ENCODE data around the gene TIAM2. TPM values are rescaled to one million over a fixed set of nuclear protein-coding genes. Genes with fewer than 3 reads are reported as not detected.
A peak's percentile ranks its signal among the peaks of the same experiment; 100 is the strongest.

TIAM2 gene
- total and polyA plus RNA-seq, 7 experiments from 2014 or later, result 0.66 to 11.6 (median 6.0) TPM

GRCh38 chr6:155162682-155163081 is 167.6 kb downstream of the TIAM2 start:
- H3K4me1 Mint-ChIP-seq, result peaks cover 0 to 48% (median 0%) of the 10 kb centered on the region in 7 donors
- H3K27me3 ChIP-seq (ENCODE audit: control insufficient read depth in 2 of 2, insufficient read depth in 2 of 2, low read length in 2 of 2), result no peaks in the 10 kb centered on the region
- no peak overlapping the region for H3K4me3 ChIP-seq (ENCODE audit: low read length)
- H3K27ac ChIP-seq (ENCODE audit: low read depth, low read length), result no peak overlapping the region
- intact Hi-C loops (cut with micrococcal nuclease), result no loop called here
- no peaks in the 10 kb centered on the region for H3K36me3 ChIP-seq (ENCODE audit: control insufficient read depth in 2 of 3, insufficient read depth in 3 of 3, low read length in 3 of 3)
- no peak overlapping the region for H3K4me3 Mint-ChIP-seq
- DNase-seq, result no peak
- ChIA-PET POLR2A (no interaction called here), CTCF (no interaction called here)
- peaks cover 0 to 21% (median 0%) of the 10 kb centered on the region in 5 donors for H3K36me3 Mint-ChIP-seq
- H3K9me3 Mint-ChIP-seq, result peaks cover 0 to 20% (median 0%) of the 10 kb centered on the region in 11 donors
- H3K4me1 ChIP-seq (ENCODE audit: control insufficient read depth in 2 of 2, insufficient read depth in 2 of 2, low read length in 2 of 2), result no peaks in the 10 kb centered on the region
- no peak for ATAC-seq
- H3K27ac Mint-ChIP-seq, result no peak overlapping the region
- no peaks in the 10 kb centered on the region for H3K9me3 ChIP-seq (ENCODE audit: control insufficient read depth in 2 of 3, low read length in 3 of 3)
- H3K27me3 Mint-ChIP-seq, result no peaks in the 10 kb centered on the region

DNA sequence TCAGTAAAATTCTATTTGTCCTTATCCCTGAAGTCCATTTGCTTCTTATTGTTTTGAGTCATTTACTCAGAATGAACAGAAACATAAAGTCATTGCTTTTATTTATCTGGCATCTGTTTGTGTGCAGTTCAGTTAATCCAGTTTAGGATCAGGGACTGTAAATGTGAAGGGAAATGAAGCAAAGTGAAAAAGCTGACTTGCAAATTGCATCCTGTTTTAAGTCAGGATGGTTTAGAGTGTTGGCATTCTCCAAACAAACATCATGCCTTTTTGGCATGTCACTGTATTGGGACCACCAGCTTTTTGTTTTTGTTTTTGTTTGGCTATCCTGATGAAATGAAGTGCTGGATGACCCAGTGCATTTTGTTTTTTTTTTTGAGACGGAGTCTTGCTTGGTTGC is 168.5 kb downstream of the TIAM2 start:
- Mint-ChIP-seq H3K9me3 (peaks cover 0 to 20% (median 0%) of the 10 kb centered on the region in 11 donors), H3K4me3 (no peak overlapping the region), H3K27ac (peak overlapping the region in 1 of 9 donors; percentile 16), H3K4me1 (peaks cover 0 to 42% (median 0%) of the 10 kb centered on the region in 7 donors), H3K36me3 (peaks cover 0 to 21% (median 0%) of the 10 kb centered on the region in 5 donors), H3K27me3 (no peaks in the 10 kb centered on the region)
- Histone ChIP-seq H3K4me1 (ENCODE audit: control insufficient read depth in 2 of 2, insufficient read depth in 2 of 2, low read length in 2 of 2) (no peaks in the 10 kb centered on the region), H3K27me3 (ENCODE audit: control insufficient read depth in 2 of 2, insufficient read depth in 2 of 2, low read length in 2 of 2) (no peaks in the 10 kb centered on the region), H3K9me3 (ENCODE audit: control insufficient read depth in 2 of 3, low read length in 3 of 3) (no peaks in the 10 kb centered on the region), H3K27ac (ENCODE audit: low read depth, low read length) (no peak overlapping the region), H3K36me3 (ENCODE audit: control insufficient read depth in 2 of 3, insufficient read depth in 3 of 3, low read length in 3 of 3) (no peaks in the 10 kb centered on the region), H3K4me3 (ENCODE audit: low read length) (no peak overlapping the region)
- intact Hi-C loops (cut with micrococcal nuclease), result no loop called here
- CTCF ChIA-PET, result interaction anchor here (0.5 kb wide), 1 partner anchor 760 kb away, joined by 3 read pairs; no protein-coding TSS in a partner anchor
- DNase-seq (no peak), ATAC-seq (no peak)
- POLR2A ChIA-PET, result no interaction called here

DNA sequence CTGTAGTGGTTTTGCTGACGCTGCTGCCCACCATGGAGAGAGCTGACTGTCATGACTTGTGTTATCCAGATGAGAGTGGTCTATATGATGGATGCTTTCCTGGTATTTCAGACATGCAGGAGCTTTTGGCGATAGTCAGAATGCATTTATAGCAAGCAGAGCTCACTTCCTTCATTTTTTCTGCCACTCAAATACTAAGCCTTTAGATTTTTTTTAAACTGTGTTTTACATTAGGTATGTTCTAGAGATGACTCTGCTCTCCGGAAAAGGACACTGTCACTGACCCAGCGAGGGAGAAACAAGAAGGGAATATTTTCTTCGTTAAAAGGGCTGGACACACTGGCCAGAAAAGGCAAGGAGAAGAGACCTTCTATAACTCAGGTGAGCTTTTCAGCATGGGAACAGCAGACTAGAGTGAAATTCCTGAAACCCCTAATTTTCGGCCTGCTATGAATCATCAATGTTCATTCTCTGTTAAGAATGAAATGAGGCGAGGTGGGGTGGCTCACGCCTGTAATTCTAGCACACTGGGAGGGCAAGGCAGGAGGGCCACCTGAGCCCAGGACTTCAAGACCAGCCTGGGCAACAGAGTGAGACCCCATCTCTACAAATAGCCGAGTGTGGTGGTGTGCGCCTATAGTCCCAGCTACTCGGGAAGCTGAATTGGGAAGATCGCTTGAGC is 170.1 kb downstream of the TIAM2 start:
- H3K36me3 ChIP-seq (ENCODE audit: control insufficient read depth in 2 of 3, insufficient read depth in 3 of 3, low read length in 3 of 3), result no peaks in the 10 kb centered on the region
- H3K36me3 Mint-ChIP-seq, result peaks cover 0 to 15% (median 0%) of the 10 kb centered on the region in 5 donors
- H3K9me3 Mint-ChIP-seq, result peaks cover 0 to 14% (median 0%) of the 10 kb centered on the region in 11 donors
- ChIA-PET CTCF (no interaction called here), POLR2A (no interaction called here)
- no peak for DNase-seq
- no peak overlapping the region for H3K4me3 ChIP-seq (ENCODE audit: low read length)
- H3K27ac ChIP-seq (ENCODE audit: low read depth, low read length), result no peak overlapping the region
- H3K9me3 ChIP-seq (ENCODE audit: control insufficient read depth in 2 of 3, low read length in 3 of 3), result no peaks in the 10 kb centered on the region
- intact Hi-C loops (cut with micrococcal nuclease), result no loop called here
- no peak overlapping the region for H3K27ac Mint-ChIP-seq
- no peak for ATAC-seq
- no peaks in the 10 kb centered on the region for H3K4me1 ChIP-seq (ENCODE audit: control insufficient read depth in 2 of 2, insufficient read depth in 2 of 2, low read length in 2 of 2)
- H3K4me3 Mint-ChIP-seq, result no peak overlapping the region
- H3K4me1 Mint-ChIP-seq, result peaks cover 0 to 45% (median 0%) of the 10 kb centered on the region in 7 donors
- H3K27me3 ChIP-seq (ENCODE audit: control insufficient read depth in 2 of 2, insufficient read depth in 2 of 2, low read length in 2 of 2), result no peaks in the 10 kb centered on the region
- H3K27me3 Mint-ChIP-seq, result no peaks in the 10 kb centered on the region

- Mint-ChIP-seq H3K27me3 (no peaks in the 10 kb centered on the region), H3K9me3 (no peaks in the 10 kb centered on the region), H3K27ac (peak overlapping the region in 6 of 9 donors; percentile 6 to 92 (median 78)), H3K36me3 (peaks cover 0 to 9% (median 0%) of the 10 kb centered on the region in 5 donors), H3K4me3 (peak overlapping the region in 3 of 10 donors; percentile 1 to 49 (median 39)), H3K4me1 (peaks cover 8 to 52% (median 22%) of the 10 kb centered on the region in 7 donors)
- ATAC-seq (no peak), DNase-seq (no peak)
- intact Hi-C loops (cut with micrococcal nuclease), result loop anchor here (2.0 to 5.0 kb wide), 3 partner anchors 77 to 1606 kb away; partner anchors contain the start of genes ARID1B (in 1 of the 2) and TIAM2 (in 1 of the 2)
- Histone ChIP-seq H3K4me1 (ENCODE audit: control insufficient read depth in 2 of 2, insufficient read depth in 2 of 2, low read length in 2 of 2) (peaks cover 8 to 18% of the 10 kb centered on the region in 2 donors), H3K27ac (ENCODE audit: low read depth, low read length) (no peak overlapping the region), H3K27me3 (ENCODE audit: control insufficient read depth in 2 of 2, insufficient read depth in 2 of 2, low read length in 2 of 2) (no peaks in the 10 kb centered on the region), H3K9me3 (ENCODE audit: control insufficient read depth in 2 of 3, low read length in 3 of 3) (no peaks in the 10 kb centered on the region), H3K4me3 (ENCODE audit: low read length) (no peak overlapping the region), H3K36me3 (ENCODE audit: control insufficient read depth in 2 of 3, insufficient read depth in 3 of 3, low read length in 3 of 3) (no peaks in the 10 kb centered on the region)
- CTCF ChIA-PET, result interaction anchor here (4.1 kb wide), 1 partner anchor 495 kb away, joined by 18 read pairs; no protein-coding TSS in a partner anchor
- POLR2A ChIA-PET, result no interaction called here
Measured at GRCh38 chr6:155170519-155170918, 175.4 kb downstream of the TIAM2 start.

GRCh38 chr6:155171109-155171746 is 176.1 kb downstream of the TIAM2 start:
- H3K9me3 Mint-ChIP-seq, result no peaks in the 10 kb centered on the region
- no peaks in the 10 kb centered on the region for H3K27me3 ChIP-seq (ENCODE audit: control insufficient read depth in 2 of 2, insufficient read depth in 2 of 2, low read length in 2 of 2)
- H3K4me1 ChIP-seq (ENCODE audit: control insufficient read depth in 2 of 2, insufficient read depth in 2 of 2, low read length in 2 of 2), result peaks cover 8 to 18% of the 10 kb centered on the region in 2 donors
- peak overlapping the region in 8 of 10 donors; percentile 1 to 72 (median 34) for H3K4me3 Mint-ChIP-seq
- CTCF ChIA-PET, result interaction anchor here (4.1 kb wide), 1 partner anchor 496 kb away, joined by 18 read pairs; no protein-coding TSS in a partner anchor
- ATAC-seq, result peak; percentile 87
- H3K9me3 ChIP-seq (ENCODE audit: control insufficient read depth in 2 of 3, low read length in 3 of 3), result no peaks in the 10 kb centered on the region
- peak overlapping the region; percentile 9 for H3K4me3 ChIP-seq (ENCODE audit: low read length)
- H3K27me3 Mint-ChIP-seq, result no peaks in the 10 kb centered on the region
- peaks cover 8 to 52% (median 22%) of the 10 kb centered on the region in 7 donors for H3K4me1 Mint-ChIP-seq
- peak overlapping the region; percentile 34 for H3K27ac ChIP-seq (ENCODE audit: low read depth, low read length)
- DNase-seq, result peak in 8 of 9 donors; percentile 15 to 81 (median 52)
- H3K36me3 ChIP-seq (ENCODE audit: control insufficient read depth in 2 of 3, insufficient read depth in 3 of 3, low read length in 3 of 3), result no peaks in the 10 kb centered on the region
- POLR2A ChIA-PET, result interaction anchor here (0.5 kb wide), 1 partner anchor 27 kb away, joined by 3 read pairs; no protein-coding TSS in a partner anchor
- peaks cover 0 to 9% (median 0%) of the 10 kb centered on the region in 5 donors for H3K36me3 Mint-ChIP-seq
- peak overlapping the region; percentile 6 to 92 (median 67) for H3K27ac Mint-ChIP-seq
- intact Hi-C loops (cut with micrococcal nuclease), result loop anchor here (1.0 to 5.0 kb wide), 10 partner anchors 17 to 1606 kb away; partner anchors contain the start of genes ARID1B (in 1 of the 2), SCAF8 (in 1 of the 2), TFB1M (in 1 of the 2) and TIAM2 (in 1 of the 2)

DNA sequence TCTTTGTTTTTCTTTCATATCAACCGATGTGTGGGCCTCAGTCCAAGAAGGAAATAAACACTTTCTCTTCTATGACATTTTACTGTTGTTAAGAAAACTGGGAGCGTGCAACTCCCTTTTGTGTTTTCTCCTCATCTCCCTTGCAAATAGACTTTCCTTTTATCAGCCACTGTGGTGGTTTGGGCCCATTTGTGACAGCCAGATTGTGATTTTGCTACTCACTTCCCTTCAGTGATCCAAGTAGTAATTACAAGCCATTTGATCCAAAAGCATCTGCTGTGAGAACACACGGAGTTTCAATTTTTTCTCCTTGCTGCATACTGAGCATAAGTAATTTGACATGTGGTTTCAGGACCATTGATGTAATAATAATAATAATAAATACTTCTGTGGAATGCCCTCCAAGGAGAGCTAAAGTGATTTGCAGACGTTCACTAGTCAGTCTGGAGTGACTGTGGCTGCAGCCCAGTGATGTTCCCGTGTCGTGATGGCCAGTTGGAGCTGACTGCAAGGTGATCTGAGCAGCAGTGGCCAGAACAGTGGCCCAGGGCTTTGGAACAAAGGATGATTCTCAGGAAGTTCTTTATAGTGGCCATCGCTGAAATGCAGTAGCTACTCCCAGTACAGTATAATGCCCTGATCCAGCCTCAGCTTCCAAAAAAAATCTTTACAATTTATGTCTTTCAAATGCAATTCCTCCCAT is 176.8 kb downstream of the TIAM2 start:
- H3K36me3 Mint-ChIP-seq, result peaks cover 0 to 8% (median 0%) of the 10 kb centered on the region in 5 donors
- peak overlapping the region in 8 of 10 donors; percentile 1 to 72 (median 32) for H3K4me3 Mint-ChIP-seq
- H3K4me1 Mint-ChIP-seq, result peaks cover 8 to 50% (median 22%) of the 10 kb centered on the region in 7 donors
- H3K4me3 ChIP-seq (ENCODE audit: low read length), result peak overlapping the region; percentile 9
- H3K27me3 Mint-ChIP-seq, result no peaks in the 10 kb centered on the region
- POLR2A ChIA-PET, result interaction anchor here (0.5 kb wide), 1 partner anchor 27 kb away, joined by 3 read pairs; no protein-coding TSS in a partner anchor
- DNase-seq, result no peak
- H3K27me3 ChIP-seq (ENCODE audit: control insufficient read depth in 2 of 2, insufficient read depth in 2 of 2, low read length in 2 of 2), result no peaks in the 10 kb centered on the region
- H3K27ac ChIP-seq (ENCODE audit: low read depth, low read length), result peak overlapping the region; percentile 34
- H3K4me1 ChIP-seq (ENCODE audit: control insufficient read depth in 2 of 2, insufficient read depth in 2 of 2, low read length in 2 of 2), result peaks cover 8 to 18% of the 10 kb centered on the region in 2 donors
- no peaks in the 10 kb centered on the region for H3K9me3 Mint-ChIP-seq
- ATAC-seq, result no peak
- CTCF ChIA-PET, result interaction anchor here (0.6 to 4.1 kb wide), 2 partner anchors 243 to 497 kb away, joined by 3 to 18 read pairs; no protein-coding TSS in a partner anchor
- peak overlapping the region; percentile 6 to 92 (median 67) for H3K27ac Mint-ChIP-seq
- no peaks in the 10 kb centered on the region for H3K36me3 ChIP-seq (ENCODE audit: control insufficient read depth in 2 of 3, insufficient read depth in 3 of 3, low read length in 3 of 3)
- intact Hi-C loops (cut with micrococcal nuclease), result loop anchor here (1.0 to 5.0 kb wide), 10 partner anchors 18 to 1605 kb away; partner anchors contain the start of genes ARID1B (in 1 of the 2), SCAF8 (in 1 of the 2), TFB1M (in 1 of the 2) and TIAM2 (in 1 of the 2)
- H3K9me3 ChIP-seq (ENCODE audit: control insufficient read depth in 2 of 3, low read length in 3 of 3), result no peaks in the 10 kb centered on the region
